Peyer's patch (tissue), 4 donors: Measurements from ENCODE around the gene PKP1.

ENCODE experiments used
- POLR2A ChIP-seq, 2 donors: fragments of 450-650 bp; IDR thresholded peaks; one replicate each; pipeline ENCODE4 v1.5.1; 2017; ENCODE audit warnings: antibody characterized with exemption in 2 of 2, mild to moderate bottlenecking in 2 of 2, moderate library complexity in 2 of 2
- TF ChIP-seq, protein P1 (sequence below), 6 experiments: fragments of 450-650 bp in 4 of 6; fragments of 200-600 bp in 2 of 6; sonication (generic) in 1 of 6; IDR thresholded peaks; one replicate each; pipeline ENCODE4 v1.5.1; 2017 to 2019; ENCODE audit warnings: antibody characterized with exemption in 6 of 6, mild to moderate bottlenecking in 3 of 6, moderate library complexity in 1 of 6

- TF ChIP-seq POLR2A (IDR thresholded peaks at IDR 0.05), result no peak
- TF ChIP-seq, protein P1, sequence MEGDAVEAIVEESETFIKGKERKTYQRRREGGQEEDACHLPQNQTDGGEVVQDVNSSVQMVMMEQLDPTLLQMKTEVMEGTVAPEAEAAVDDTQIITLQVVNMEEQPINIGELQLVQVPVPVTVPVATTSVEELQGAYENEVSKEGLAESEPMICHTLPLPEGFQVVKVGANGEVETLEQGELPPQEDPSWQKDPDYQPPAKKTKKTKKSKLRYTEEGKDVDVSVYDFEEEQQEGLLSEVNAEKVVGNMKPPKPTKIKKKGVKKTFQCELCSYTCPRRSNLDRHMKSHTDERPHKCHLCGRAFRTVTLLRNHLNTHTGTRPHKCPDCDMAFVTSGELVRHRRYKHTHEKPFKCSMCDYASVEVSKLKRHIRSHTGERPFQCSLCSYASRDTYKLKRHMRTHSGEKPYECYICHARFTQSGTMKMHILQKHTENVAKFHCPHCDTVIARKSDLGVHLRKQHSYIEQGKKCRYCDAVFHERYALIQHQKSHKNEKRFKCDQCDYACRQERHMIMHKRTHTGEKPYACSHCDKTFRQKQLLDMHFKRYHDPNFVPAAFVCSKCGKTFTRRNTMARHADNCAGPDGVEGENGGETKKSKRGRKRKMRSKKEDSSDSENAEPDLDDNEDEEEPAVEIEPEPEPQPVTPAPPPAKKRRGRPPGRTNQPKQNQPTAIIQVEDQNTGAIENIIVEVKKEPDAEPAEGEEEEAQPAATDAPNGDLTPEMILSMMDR (IDR thresholded peaks at IDR 0.05), result no peak
Measured at GRCh38 chr1:201279313-201279712, 4.0 kb upstream of the PKP1 start.
